ENCODE measurements around the gene ZNF189.
"Not testable (repeated sequence)": the region's sequence is repeated elsewhere in the genome, so short reads cannot be mapped to it uniquely, and the experiment has no call there.

The ZNF189 gene

DNA sequence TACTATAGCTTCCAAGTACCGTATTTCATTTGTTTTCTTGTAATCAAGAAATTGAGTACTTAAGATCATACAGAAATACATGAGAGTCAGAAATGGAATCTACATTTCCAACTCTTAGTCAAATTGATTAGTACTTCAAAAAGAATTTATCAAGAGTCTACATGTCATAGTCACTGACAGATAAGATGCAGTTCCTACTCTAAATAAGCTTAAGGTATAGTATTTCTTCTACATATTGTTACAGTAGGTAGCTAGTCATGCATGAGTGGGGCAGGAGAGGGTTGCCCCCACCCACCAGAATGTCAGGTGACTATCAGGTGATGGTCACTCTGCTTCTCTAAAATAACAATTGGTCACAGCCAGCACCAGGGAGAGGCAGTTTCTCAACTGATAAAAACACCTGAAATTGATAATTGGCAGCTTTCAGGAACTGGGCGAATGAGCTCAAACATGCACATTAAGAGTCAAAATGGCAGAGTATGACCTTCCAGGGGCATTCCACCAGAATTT lies 16.8 kb upstream of the ZNF189 start:
- TF ChIP-seq, protein P1, sequence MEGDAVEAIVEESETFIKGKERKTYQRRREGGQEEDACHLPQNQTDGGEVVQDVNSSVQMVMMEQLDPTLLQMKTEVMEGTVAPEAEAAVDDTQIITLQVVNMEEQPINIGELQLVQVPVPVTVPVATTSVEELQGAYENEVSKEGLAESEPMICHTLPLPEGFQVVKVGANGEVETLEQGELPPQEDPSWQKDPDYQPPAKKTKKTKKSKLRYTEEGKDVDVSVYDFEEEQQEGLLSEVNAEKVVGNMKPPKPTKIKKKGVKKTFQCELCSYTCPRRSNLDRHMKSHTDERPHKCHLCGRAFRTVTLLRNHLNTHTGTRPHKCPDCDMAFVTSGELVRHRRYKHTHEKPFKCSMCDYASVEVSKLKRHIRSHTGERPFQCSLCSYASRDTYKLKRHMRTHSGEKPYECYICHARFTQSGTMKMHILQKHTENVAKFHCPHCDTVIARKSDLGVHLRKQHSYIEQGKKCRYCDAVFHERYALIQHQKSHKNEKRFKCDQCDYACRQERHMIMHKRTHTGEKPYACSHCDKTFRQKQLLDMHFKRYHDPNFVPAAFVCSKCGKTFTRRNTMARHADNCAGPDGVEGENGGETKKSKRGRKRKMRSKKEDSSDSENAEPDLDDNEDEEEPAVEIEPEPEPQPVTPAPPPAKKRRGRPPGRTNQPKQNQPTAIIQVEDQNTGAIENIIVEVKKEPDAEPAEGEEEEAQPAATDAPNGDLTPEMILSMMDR (IDR thresholded peaks at IDR 0.05): no peak

DNA sequence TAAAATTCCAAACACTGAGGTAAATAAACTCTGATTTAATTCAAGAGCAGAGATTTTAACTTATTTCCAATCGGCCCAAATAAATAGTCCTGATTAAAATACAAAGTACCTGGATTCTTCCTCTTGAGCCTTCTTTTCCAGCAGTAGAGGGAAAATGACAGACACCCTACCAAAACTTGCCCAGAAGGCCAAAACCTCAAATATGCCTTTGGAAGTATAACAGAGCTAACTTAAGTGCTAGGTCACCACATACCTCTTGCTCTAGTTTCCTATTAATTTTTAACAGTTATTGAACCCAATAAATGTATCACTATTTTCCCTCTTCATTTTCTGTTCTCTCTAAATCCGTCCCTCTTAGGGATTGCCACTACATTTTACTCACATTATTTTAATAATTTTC lies 15.3 kb upstream of the ZNF189 start:
- TF ChIP-seq, protein P1 (IDR thresholded peaks at IDR 0.05): no peak

DNA sequence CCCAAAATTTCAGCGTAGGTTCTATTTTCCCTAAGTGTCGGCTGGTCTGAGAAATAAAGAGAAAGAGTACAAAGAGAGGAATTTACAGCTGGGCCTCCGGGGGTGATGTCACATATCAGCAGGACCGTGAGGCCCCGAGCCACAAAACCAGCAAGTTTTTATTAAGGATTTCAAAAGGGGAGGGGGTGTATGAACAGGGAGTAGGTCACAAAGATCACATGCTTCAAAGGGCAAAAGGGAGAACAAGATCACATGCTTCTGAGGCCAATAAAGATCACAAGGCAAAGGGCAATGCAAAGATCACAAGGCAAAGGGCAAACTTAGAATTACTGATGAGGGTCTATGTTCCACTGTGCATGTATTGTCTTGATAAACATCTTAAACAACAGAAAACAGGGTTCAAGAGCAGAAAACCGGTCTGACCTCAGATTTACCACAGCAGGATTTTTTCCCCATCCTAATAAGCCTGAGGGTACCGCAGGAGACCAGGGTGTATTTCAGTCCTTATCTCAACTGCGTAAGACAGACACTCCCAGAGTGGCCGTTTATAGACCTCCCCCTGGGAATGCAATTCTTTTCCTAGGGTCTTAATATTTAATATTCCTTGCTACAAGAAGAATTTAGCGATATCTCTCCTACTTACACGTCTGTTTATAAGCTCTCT lies 13.6 kb upstream of the ZNF189 start, which contains the start of gene BAAT:
Gene BAAT, minus strand, starts transcription at position 134 of the 664 bp plus-strand sequence. CDS start 13,602 bp downstream, outside the sequence.
- TF ChIP-seq, protein P1 (IDR thresholded peaks at IDR 0.05): not testable (repeated sequence)

DNA sequence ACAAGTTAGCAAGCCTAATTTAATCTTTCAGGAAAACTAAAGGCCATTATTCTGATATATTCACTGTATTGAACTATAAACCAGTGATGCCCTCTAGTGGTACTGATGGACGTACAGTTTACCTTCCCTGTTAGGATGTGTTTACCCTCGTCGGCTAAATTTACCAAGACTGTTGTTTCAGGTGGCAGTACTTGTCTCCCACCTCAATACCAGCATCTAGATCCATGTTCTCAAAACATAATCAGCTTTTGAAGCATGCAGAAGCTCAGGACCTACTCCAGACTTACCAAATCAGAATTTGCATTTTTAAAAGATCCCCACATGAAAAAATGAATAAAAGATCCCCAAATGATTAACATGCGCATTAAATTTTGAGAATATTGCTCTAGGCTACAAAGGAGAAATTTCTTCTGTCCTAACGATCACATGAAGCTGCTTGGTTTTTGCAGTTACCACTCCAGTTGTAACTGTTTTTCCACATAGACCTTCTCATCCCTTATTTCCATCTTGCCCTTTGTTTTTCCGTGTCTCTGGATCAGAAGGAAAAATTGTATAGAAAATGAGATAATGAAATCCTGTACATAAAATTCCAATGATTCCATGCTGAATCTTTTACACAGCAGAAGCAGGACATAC lies 10.7 kb upstream of the ZNF189 start:
- TF ChIP-seq, protein P1 (IDR thresholded peaks at IDR 0.05): peak; percentile 60

DNA sequence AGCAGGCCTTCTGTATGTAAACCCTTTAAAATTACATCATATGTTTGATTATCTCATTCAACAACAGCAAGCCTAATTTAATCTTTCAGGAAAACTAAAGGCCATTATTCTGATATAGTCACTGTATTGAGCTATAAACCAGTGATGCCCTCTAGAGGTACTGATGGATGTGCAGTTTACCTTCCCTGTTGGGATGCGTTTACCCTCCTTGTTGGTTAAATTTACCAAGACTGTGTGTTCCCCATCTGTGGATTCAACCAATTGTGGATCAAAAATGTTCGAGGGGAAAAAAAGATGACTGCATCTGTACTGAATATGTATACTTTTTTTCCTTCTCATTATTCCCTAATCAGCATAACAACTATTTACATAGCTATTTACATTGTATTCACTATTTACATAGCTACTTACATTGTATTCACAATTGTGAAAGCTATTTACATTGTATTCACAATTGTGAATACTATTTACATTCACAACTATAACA lies 10.1 kb upstream of the ZNF189 start:
- TF ChIP-seq, protein P1 (IDR thresholded peaks at IDR 0.05): peak; percentile 59

DNA sequence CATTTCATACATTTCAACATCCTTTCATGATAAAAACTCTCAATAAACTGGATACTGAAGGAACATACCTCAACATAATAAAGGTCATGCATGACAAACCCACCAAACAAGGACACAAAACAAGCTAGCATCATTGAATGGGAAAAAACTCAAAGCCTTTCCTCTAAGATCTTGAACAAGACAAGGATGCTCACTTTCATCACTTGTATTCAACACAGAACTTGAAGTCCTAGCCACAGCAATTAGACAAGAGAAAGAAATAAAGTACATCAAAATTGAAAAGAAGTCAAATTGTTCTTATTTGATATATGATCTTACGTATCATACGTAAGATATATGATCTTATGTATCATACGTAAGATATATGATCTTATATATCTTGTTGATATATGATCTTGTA lies 5.5 kb upstream of the ZNF189 start:
- TF ChIP-seq, protein P1 (IDR thresholded peaks at IDR 0.05): no peak

DNA sequence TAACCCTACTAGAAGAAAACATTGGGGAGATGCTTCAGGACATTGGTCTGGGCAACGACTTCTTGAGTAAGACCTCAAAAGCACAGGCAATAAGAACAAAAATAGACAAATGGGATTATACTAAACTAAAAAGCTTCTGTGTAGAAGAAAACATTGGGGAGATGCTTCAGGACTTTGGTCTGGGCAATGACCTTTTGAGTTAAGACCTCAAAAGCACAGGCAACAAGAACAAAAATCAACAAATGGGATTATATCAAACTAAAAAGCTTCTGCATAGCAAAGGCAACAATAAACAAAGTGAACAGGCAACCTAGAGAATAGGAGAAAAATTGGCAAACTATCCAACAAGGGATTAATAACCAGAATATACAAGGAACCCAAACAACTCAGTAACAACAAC lies 4.0 kb upstream of the ZNF189 start:
- TF ChIP-seq, protein P1 (IDR thresholded peaks at IDR 0.05): no peak
